H9 (cell line): ENCODE results near the gene SMARCE1. TPM values are rescaled to one million over a fixed set of nuclear protein-coding genes. Genes with fewer than 3 reads are reported as not detected.

Experiments
- DNase-seq: peaks from one replicate; pipeline ENCODE4 v3.0.0-alpha.2; 2017
- H2AFZ ChIP-seq: one replicate; pipeline ENCODE4 v1.6.1; 2013; ENCODE audit warnings: mild to moderate bottlenecking, low read length, control low read depth, moderate library complexity
- H2AK5ac ChIP-seq: 2 replicates; pipeline ENCODE4 v1.6.1; 2013; ENCODE audit warnings: low read length, control low read depth, mixed read lengths; ENCODE audit not compliant: insufficient read length
- H2BK120ac ChIP-seq: one replicate; pipeline ENCODE4 v1.6.1; 2013; ENCODE audit warnings: low read depth, mild to moderate bottlenecking, low read length, control low read depth, inconsistent platforms; ENCODE audit not compliant: poor library complexity, severe bottlenecking
- H2BK12ac ChIP-seq: 2 replicates; pipeline ENCODE4 v1.6.1; 2013; ENCODE audit warnings: low read length, control low read depth, mixed read lengths, low read depth; ENCODE audit not compliant: insufficient read length
- H2BK15ac ChIP-seq: 2 replicates; pipeline ENCODE4 v1.6.1; 2013; ENCODE audit warnings: low read depth, low read length, control low read depth
- H2BK20ac ChIP-seq: one replicate; pipeline ENCODE4 v1.6.1; 2013; ENCODE audit warnings: low read depth, mild to moderate bottlenecking, low read length, control low read depth, inconsistent platforms; ENCODE audit not compliant: poor library complexity, severe bottlenecking
- H2BK5ac ChIP-seq: 2 replicates; pipeline ENCODE4 v1.6.1; 2013; ENCODE audit warnings: low read length, control low read depth, mixed read lengths; ENCODE audit not compliant: insufficient read length
- H3K14ac ChIP-seq: 2 replicates; pipeline ENCODE4 v1.6.1; 2013; ENCODE audit warnings: low read length, control low read depth; ENCODE audit not compliant: insufficient read depth
- H3K18ac ChIP-seq: 2 replicates; pipeline ENCODE4 v1.6.1; 2013; ENCODE audit warnings: low read depth, mild to moderate bottlenecking, mixed read lengths, low read length, control low read depth; ENCODE audit not compliant: insufficient read length
- H3K23ac ChIP-seq: 2 replicates; pipeline ENCODE4 v1.6.1; 2013; ENCODE audit warnings: low read length, control low read depth, mixed read lengths, low read depth; ENCODE audit not compliant: insufficient read length
- H3K23me2 ChIP-seq: 2 replicates; pipeline ENCODE4 v1.6.1; 2013; ENCODE audit warnings: low read depth, mild to moderate bottlenecking, mixed read lengths, low read length, control low read depth; ENCODE audit not compliant: insufficient read length, poor library complexity, severe bottlenecking
- H3K27ac ChIP-seq: 2 replicates; pipeline ENCODE4 v1.5.1; 2013; ENCODE audit warnings: low read length, control low read depth, mixed read lengths, low read depth; ENCODE audit not compliant: insufficient read length
- H3K27me3 ChIP-seq: 2 replicates; pipeline ENCODE4 v1.6.1; 2013; ENCODE audit warnings: low read length, control low read depth, inconsistent platforms; ENCODE audit not compliant: insufficient read depth
- H3K4ac ChIP-seq: 2 replicates; pipeline ENCODE4 v1.6.1; 2013; ENCODE audit warnings: low read depth, mild to moderate bottlenecking, control low read depth, inconsistent platforms, low read length, moderate library complexity
- H3K4me1 ChIP-seq: 2 replicates; pipeline ENCODE4 v1.6.1; 2013; ENCODE audit warnings: low read length, control low read depth, inconsistent platforms; ENCODE audit not compliant: insufficient read depth
- H3K4me2 ChIP-seq: 2 replicates; pipeline ENCODE4 v1.6.1; 2013; ENCODE audit warnings: low read length, control low read depth, mixed read lengths; ENCODE audit not compliant: insufficient read length, insufficient read depth
- H3K56ac ChIP-seq: 2 replicates; pipeline ENCODE4 v1.6.1; 2013; ENCODE audit warnings: low read depth, mild to moderate bottlenecking, mixed read lengths, low read length, control low read depth; ENCODE audit not compliant: insufficient read length
- H3K79me1 ChIP-seq: 2 replicates; pipeline ENCODE4 v1.6.1; 2013; ENCODE audit warnings: low read depth, mild to moderate bottlenecking, moderate library complexity, low read length, control low read depth, inconsistent platforms; ENCODE audit not compliant: insufficient read depth, poor library complexity, severe bottlenecking
- H3K79me2 ChIP-seq: 2 replicates; pipeline ENCODE4 v1.6.1; 2013; ENCODE audit warnings: low read length, control low read depth, inconsistent platforms; ENCODE audit not compliant: insufficient read depth
- H3K9ac ChIP-seq: 2 replicates; pipeline ENCODE4 v1.6.1; 2013; ENCODE audit warnings: low read length, control low read depth, mixed read lengths; ENCODE audit not compliant: insufficient read length; ENCODE audit errors: extremely low read depth
- H3K9me3 ChIP-seq: one replicate; pipeline ENCODE4 v1.6.1; 2013; ENCODE audit warnings: low read depth, low read length, inconsistent platforms; ENCODE audit not compliant: control insufficient read depth
- H3T11ph ChIP-seq: one replicate; pipeline ENCODE4 v1.6.1; 2013; ENCODE audit warnings: mild to moderate bottlenecking, low read length, control low read depth, inconsistent platforms
- H4K20me1 ChIP-seq: one replicate; pipeline ENCODE4 v1.6.1; 2013; ENCODE audit not compliant: control insufficient read depth, insufficient read length, insufficient read depth
- H4K5ac ChIP-seq: 2 replicates; pipeline ENCODE4 v1.6.1; 2013; ENCODE audit warnings: low read depth, mild to moderate bottlenecking, mixed read lengths, low read length, control low read depth; ENCODE audit not compliant: insufficient read length
- H4K8ac ChIP-seq: replicated peaks from 2 replicates; pipeline ENCODE4 v1.6.1; 2013; ENCODE audit warnings: low read length, control low read depth, mixed read lengths, low read depth; ENCODE audit not compliant: insufficient read length
- H4K91ac ChIP-seq: 2 replicates; pipeline ENCODE4 v1.6.1; 2013; ENCODE audit warnings: low read depth, mild to moderate bottlenecking, moderate library complexity, mixed read lengths, low read length, control low read depth; ENCODE audit not compliant: insufficient read length
- H3K27ac Mint-ChIP-seq, 3 experiments: 2 replicates in 2 of 3; 3 replicates in 1 of 3; pipeline ENCODE4 v1.8.0; 2020 to 2021; ENCODE audit warnings: mixed read lengths in 3 of 3, mild to moderate bottlenecking in 1 of 3, moderate library complexity in 1 of 3
- H3K27me3 Mint-ChIP-seq: 2 replicates; pipeline ENCODE4 v1.8.0; 2021; ENCODE audit warnings: low read depth, mild to moderate bottlenecking, moderate library complexity, mixed read lengths
- H3K36me3 Mint-ChIP-seq, 3 experiments: 2 replicates in 2 of 3; 3 replicates in 1 of 3; pipeline ENCODE4 v1.8.0; 2020 to 2021; ENCODE audit warnings: low read depth in 3 of 3, mixed read lengths in 3 of 3; ENCODE audit not compliant: insufficient read depth in 1 of 3
- H3K4me1 Mint-ChIP-seq, 2 experiments: 2 replicates each; pipeline ENCODE4 v1.8.0; 2020; ENCODE audit warnings: mixed read lengths in 2 of 2
- H3K4me3 Mint-ChIP-seq, 2 experiments: 2 replicates in 1 of 2; 3 replicates in 1 of 2; pipeline ENCODE4 v1.8.0; 2020 to 2021; ENCODE audit warnings: mild to moderate bottlenecking in 2 of 2, mixed read lengths in 2 of 2, moderate library complexity in 1 of 2
- H3K9me3 Mint-ChIP-seq, 2 experiments: 2 replicates in 1 of 2; 3 replicates in 1 of 2; pipeline ENCODE4 v1.8.0; 2020; ENCODE audit warnings: mild to moderate bottlenecking in 2 of 2, mixed read lengths in 2 of 2, moderate library complexity in 1 of 2
- CTCF ChIP-seq: fragments of 200-600 bp; sonication (generic); conservative IDR thresholded peaks from 3 replicates; pipeline ENCODE4 v1.8.0; 2021; ENCODE audit warnings: antibody characterized with exemption, mild to moderate bottlenecking
- WGBS: extraction: QIAGEN DNeasy Blood & Tissue Kit; methylation state at CpG from one replicate; pipeline ENCODE4 v1.1.7; 2013; ENCODE audit warnings: missing lambda C conversion rate, low lambda C conversion rate, mixed read lengths; ENCODE audit not compliant: insufficient read length; ENCODE audit errors: extremely low coverage; 5-methylcytosine and 5-hydroxymethylcytosine counted together
- total RNA-seq: library from RNA; stranded (reverse); gene quantifications from 2 replicates; pipeline ENCODE4 v1.2.1, GENCODE V29; 2021

Gene SMARCE1
- total RNA-seq, 1 experiment from 2014 or later = 122 TPM

DNA sequence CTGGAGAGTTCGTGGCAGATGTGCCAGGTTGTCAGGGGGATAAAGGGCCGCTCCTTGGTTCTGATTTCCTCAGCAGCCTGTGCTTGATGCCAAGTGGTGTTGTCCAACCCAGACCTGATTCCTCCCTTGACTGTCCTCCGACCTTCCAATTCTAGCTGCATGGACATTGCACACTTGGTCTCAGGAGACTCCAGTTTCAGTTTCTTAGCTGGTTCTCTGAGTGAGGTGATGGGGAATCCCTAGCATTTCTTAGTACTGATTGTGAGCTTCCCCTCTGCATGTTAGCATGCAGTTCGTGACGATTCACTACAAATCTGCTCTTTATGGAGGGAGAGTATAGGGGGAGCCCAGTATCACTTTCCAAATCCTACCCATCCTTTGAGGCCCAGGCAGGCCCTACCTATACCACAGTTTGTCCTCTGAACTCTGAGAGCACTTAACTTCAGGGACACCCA, 70.0 kb downstream of the SMARCE1 start:
- H3K79me1 ChIP-seq = no peaks in the 10 kb centered on the region
- no peak for DNase-seq
- no peak overlapping the region for H3K18ac ChIP-seq
- Mint-ChIP-seq H3K27ac (no peak overlapping the region), H3K4me1 (peaks cover 5 to 6% of the 10 kb centered on the region in 2 experiments; a peak in 3 of 4 replicates), H3K27me3 (peaks cover 15% of the 10 kb centered on the region), H3K9me3 (peaks cover 5 to 6% of the 10 kb centered on the region in 2 experiments; a peak in 3 of 5 replicates), H3K4me3 (no peak overlapping the region), H3K36me3 (no peaks in the 10 kb centered on the region)
- no CpG with 5 or more reads among the region's 5 CpGs for WGBS
- no peaks in the 10 kb centered on the region for H3K9me3 ChIP-seq
- no peak overlapping the region for H3K4me2 ChIP-seq
- no peaks in the 10 kb centered on the region for H3K23me2 ChIP-seq
- H3K14ac ChIP-seq = no peak overlapping the region
- no peak overlapping the region for H2BK5ac ChIP-seq
- no peak overlapping the region for H3K4ac ChIP-seq
- H2BK20ac ChIP-seq = no peak overlapping the region
- H3K56ac ChIP-seq = no peak overlapping the region
- H2BK12ac ChIP-seq = no peak overlapping the region
- H3K79me2 ChIP-seq = no peaks in the 10 kb centered on the region
- no peak overlapping the region for H4K8ac ChIP-seq
- H4K91ac ChIP-seq = no peak overlapping the region
- H3K9ac ChIP-seq = no peak overlapping the region
- no peak overlapping the region for H3K27ac ChIP-seq
- no peak overlapping the region for H2AK5ac ChIP-seq
- H4K20me1 ChIP-seq = no peaks in the 10 kb centered on the region
- no peak overlapping the region for H2BK120ac ChIP-seq
- H4K5ac ChIP-seq = no peak overlapping the region
- H3K4me1 ChIP-seq = no peaks in the 10 kb centered on the region; the same call in 1 of the 2 replicates
- no peak for TF ChIP-seq CTCF
- no peak overlapping the region for H2AFZ ChIP-seq
- no peak overlapping the region for H2BK15ac ChIP-seq
- no peaks in the 10 kb centered on the region for H3K27me3 ChIP-seq
- no peak overlapping the region for H3K23ac ChIP-seq
- H3T11ph ChIP-seq = no peak overlapping the region
